Stimulated activated naive B cell treated with anti-CD40 and anti-IgM and Interleukin-4, amounts not matched to agents 10 μg/mL and 1 μg/mL and 100 μg/mL, for 72 hours (primary cell): ENCODE results near the gene CFAP20DC.
"Not testable (repeated sequence)": the region's sequence is repeated elsewhere in the genome, so short reads cannot be mapped to it uniquely, and the experiment has no call there.

Source experiments
- ATAC-seq, 2 donors: fragments of 150-1000 bp; cut with Tn5 transposase; replicated peaks; 2 replicates each; pipeline ENCODE4 v1.10.0; 2021; ENCODE audit warnings: moderate library complexity in 1 of 2
- DNase-seq: peaks from one replicate; pipeline ENCODE4 v3.0.0; 2021
- H3K27ac Mint-ChIP-seq: one replicate; pipeline ENCODE4 v1.8.0; 2022; ENCODE audit warnings: mild to moderate bottlenecking, mixed read lengths
- H3K27me3 Mint-ChIP-seq, 2 donors: one replicate each; pipeline ENCODE4 v1.8.0; 2022; ENCODE audit warnings: mixed read lengths in 2 of 2
- H3K36me3 Mint-ChIP-seq, 2 donors: one replicate each; pipeline ENCODE4 v1.8.0; 2022; ENCODE audit warnings: mixed read lengths in 2 of 2, mild to moderate bottlenecking in 1 of 2
- H3K4me1 Mint-ChIP-seq, 2 donors: one replicate each; pipeline ENCODE4 v1.8.0; 2022; ENCODE audit warnings: mixed read lengths in 2 of 2, mild to moderate bottlenecking in 1 of 2
- H3K4me3 Mint-ChIP-seq, 2 donors: one replicate each; pipeline ENCODE4 v1.8.0; 2022; ENCODE audit warnings: mild to moderate bottlenecking in 2 of 2, mixed read lengths in 2 of 2, moderate library complexity in 1 of 2
- H3K9me3 Mint-ChIP-seq, 2 donors: one replicate each; pipeline ENCODE4 v1.8.0; 2022; ENCODE audit warnings: mixed read lengths in 2 of 2, mild to moderate bottlenecking in 1 of 2

The CFAP20DC gene

DNA sequence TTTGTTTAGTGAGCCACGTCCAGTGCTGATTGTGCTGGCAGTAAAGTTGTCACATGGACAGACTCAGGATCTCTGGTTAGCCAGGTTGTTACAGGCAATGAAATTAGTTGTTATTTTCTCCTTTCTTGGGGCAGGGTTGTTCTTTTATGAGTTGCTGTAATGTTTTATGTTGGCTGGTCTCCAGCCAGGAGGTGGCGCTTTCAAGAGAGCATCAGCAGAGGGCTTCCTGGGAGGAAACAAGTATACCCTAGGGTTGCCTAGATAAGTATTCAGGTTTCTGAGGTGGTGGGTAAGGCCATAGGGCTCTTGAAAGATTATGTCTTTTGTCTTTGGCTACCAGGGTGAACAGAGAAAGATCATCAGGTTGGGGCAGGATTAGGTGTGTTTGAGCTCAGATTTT lies 14.5 kb upstream of the CFAP20DC start:
- no peaks in the 10 kb centered on the region for H3K36me3 Mint-ChIP-seq
- no peak overlapping the region for H3K27ac Mint-ChIP-seq
- DNase-seq (no peak), ATAC-seq (no peak)
- peaks cover 0 to 6% of the 10 kb centered on the region in 2 donors for H3K9me3 Mint-ChIP-seq
- H3K27me3 Mint-ChIP-seq, result peaks cover 15 to 18% of the 10 kb centered on the region in 2 donors
- H3K4me3 Mint-ChIP-seq, result no peak overlapping the region
- H3K4me1 Mint-ChIP-seq, result peaks cover 0 to 3% of the 10 kb centered on the region in 2 donors

DNA sequence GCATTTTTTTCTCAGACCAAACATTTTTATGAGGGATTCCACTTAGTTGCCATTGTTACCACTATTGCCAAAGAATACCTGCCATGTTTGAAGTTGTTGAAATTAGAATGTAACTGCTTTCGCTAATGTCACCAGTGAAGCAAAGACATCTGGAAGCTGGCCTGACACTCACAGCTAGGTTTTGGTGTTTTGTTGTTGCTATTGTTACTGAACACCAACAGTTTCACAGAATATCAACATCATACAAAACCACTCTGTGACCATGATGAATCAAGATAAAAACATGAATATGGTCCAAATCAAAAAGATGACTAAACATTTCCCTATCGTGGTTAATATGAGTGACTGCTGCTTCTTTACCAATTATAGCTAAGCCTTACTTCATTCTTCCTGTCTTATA lies 6.9 kb upstream of the CFAP20DC start:
- Mint-ChIP-seq H3K27ac (no peak overlapping the region), H3K4me1 (no peaks in the 10 kb centered on the region), H3K9me3 (no peaks in the 10 kb centered on the region), H3K36me3 (no peaks in the 10 kb centered on the region), H3K4me3 (no peak overlapping the region), H3K27me3 (no peaks in the 10 kb centered on the region)
- ATAC-seq (no peak), DNase-seq (no peak)

DNA sequence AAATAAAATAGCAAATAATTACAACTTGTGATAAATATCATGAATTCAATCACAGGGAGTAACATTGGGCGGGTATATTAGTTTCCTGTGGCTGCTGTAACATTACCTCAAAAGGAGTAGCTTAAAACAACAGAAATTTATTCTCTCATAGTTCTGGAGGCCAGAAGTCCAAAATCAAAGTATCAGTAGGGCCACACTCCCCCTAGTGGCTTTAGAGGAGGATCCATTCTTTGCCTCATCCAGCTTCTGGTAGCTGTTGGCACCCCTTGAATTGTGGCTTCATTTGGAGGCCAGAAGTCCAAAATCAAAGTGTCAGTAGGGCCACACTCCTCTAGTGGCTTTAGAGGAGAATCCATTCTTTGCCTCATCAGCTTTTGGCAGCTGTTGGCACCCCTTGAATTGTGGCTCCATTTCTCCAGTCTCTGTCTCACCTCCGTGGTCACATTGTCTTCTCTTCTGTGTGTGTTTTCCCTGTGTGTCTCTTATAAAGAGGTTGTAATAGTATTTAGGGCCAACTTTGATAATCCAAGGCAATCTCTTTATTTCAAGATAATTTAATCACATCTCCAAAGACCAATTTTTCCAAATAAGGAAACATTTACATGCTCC lies 3.1 kb upstream of the CFAP20DC start:
- Mint-ChIP-seq H3K36me3 (no peaks in the 10 kb centered on the region), H3K27ac (no peak overlapping the region), H3K27me3 (no peaks in the 10 kb centered on the region), H3K9me3 (no peaks in the 10 kb centered on the region), H3K4me3 (no peak overlapping the region), H3K4me1 (peaks cover 6 to 7% of the 10 kb centered on the region in 2 donors)
- no peak for DNase-seq
- ATAC-seq, result peak in 1 of 2 donors; percentile 22

DNA sequence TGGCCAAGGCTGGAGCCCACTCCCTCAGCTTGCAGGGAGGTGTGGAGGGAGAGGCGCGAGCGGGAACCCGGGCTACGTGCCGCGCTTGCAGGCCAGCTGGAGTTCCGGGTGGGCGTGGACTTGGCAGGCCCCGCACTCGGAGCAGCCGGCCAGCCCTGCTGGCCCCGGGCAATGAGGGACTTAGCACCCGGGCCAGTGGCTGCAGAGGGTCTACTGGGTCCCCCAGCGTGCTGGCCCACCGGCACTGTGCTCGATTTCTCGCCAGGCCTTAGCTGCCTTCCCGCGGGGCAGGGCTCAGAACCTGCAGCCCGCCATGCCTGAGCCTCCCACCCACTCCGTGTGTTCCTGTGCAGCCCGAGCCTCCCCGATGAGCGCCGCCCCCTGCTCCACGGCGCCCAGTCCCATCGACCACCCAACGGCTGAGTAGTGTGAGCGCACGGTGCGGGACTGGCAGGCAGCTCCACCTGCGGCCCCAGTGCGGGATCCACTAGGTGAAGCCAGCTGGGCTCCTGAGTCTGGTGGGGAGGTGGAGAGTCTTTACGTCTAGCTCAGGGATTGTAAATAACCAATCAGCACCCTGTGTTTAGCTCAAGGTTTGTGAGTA lies 1.1 kb upstream of the CFAP20DC start:
- H3K27ac Mint-ChIP-seq, result peak overlapping the region; percentile 31
- H3K27me3 Mint-ChIP-seq, DNase-seq, H3K36me3 Mint-ChIP-seq, H3K4me3 Mint-ChIP-seq, H3K9me3 Mint-ChIP-seq, H3K4me1 Mint-ChIP-seq, ATAC-seq: not testable (repeated sequence)

DNA sequence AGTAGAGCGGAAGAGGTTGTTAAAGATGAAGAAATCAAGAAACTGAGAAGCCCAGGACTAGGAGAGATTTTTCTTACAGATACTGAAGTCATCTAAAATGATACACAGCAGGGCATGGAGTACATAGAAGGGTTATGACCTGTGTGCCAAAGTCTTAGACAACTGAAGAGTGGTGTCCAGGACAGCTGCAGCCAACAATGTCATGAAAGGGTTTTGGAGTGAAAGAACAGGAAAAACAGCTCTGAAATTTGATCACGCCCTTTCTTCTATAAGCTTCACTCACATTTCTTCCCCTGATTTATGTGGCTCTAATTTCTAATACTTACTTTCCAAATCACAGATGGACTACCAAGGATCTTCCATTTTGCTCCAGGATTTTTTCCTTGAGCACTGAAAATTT lies 3.0 kb downstream of the CFAP20DC start:
- ATAC-seq (no peak), DNase-seq (no peak)
- Mint-ChIP-seq H3K4me3 (no peak overlapping the region), H3K27me3 (no peaks in the 10 kb centered on the region), H3K27ac (no peak overlapping the region), H3K36me3 (no peaks in the 10 kb centered on the region), H3K9me3 (no peaks in the 10 kb centered on the region), H3K4me1 (peaks cover 6 to 7% of the 10 kb centered on the region in 2 donors)

DNA sequence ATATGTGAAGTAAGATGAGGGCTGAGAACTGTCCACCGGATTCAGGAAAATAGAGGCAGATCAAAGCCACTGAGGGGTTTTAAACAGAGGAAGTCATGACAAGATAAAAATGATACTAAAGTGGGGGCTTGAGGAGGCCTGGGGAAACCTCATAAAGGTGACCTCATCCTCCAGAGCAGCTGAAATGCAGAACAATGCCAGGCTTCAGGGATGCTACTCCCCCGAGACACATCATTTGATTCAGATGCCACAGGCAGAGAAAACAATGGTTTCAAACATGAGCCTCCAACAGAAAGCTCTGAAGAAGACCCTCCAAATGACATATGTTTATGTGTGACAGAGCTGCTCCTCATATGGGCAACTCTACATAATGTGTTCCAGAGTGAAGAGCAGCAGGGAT lies 6.4 kb downstream of the CFAP20DC start:
- no peaks in the 10 kb centered on the region for H3K9me3 Mint-ChIP-seq
- no peaks in the 10 kb centered on the region for H3K4me1 Mint-ChIP-seq
- no peak overlapping the region for H3K27ac Mint-ChIP-seq
- H3K4me3 Mint-ChIP-seq, result no peak overlapping the region
- no peaks in the 10 kb centered on the region for H3K27me3 Mint-ChIP-seq
- H3K36me3 Mint-ChIP-seq, result no peaks in the 10 kb centered on the region
- DNase-seq (no peak), ATAC-seq (no peak)

DNA sequence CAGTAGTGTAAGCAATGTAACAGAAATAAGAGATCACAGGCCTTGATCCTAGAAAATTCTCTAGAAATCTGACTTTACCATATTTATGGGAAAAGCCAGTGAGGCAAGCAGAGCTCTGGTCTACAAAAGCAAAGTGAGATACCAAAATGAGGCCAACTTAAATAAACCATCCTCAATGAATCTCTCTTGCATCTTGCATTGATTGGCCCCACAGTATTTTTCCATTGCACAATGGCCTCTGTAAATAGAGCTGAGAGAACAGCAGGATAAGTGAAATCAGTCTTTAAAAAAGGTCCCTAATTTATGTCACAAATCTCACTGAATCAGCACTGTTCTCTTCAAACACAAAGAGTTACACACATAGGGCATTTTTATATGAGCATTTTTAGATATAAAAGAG lies 8.9 kb downstream of the CFAP20DC start:
- H3K9me3 Mint-ChIP-seq, result no peaks in the 10 kb centered on the region
- no peak for ATAC-seq
- H3K4me1 Mint-ChIP-seq, result no peaks in the 10 kb centered on the region
- H3K27me3 Mint-ChIP-seq, result no peaks in the 10 kb centered on the region
- no peak for DNase-seq
- no peaks in the 10 kb centered on the region for H3K36me3 Mint-ChIP-seq
- no peak overlapping the region for H3K27ac Mint-ChIP-seq
- H3K4me3 Mint-ChIP-seq, result no peak overlapping the region

DNA sequence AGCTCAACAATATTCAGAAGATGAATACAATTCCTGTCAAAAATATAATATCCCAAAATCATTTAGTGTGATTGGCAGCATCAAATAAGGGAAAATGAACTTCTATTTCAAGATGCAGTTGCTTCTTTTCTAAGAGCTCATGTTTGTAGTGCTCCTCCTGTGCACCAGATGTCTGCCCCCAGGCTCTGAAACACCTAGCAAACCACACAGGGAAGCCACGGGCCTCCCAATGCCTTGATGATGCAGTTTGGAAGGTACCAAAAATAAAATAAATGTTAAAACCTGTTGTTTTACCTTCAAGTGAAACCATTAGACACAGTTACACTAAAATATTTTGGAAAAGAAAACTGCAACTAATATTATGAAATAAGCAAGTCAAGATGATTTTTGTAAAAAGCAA lies 22.2 kb downstream of the CFAP20DC start:
- Mint-ChIP-seq H3K27me3 (no peaks in the 10 kb centered on the region), H3K4me1 (no peaks in the 10 kb centered on the region), H3K9me3 (no peaks in the 10 kb centered on the region), H3K36me3 (no peaks in the 10 kb centered on the region), H3K27ac (no peak overlapping the region), H3K4me3 (no peak overlapping the region)
- DNase-seq, result no peak
- ATAC-seq, result no peak

DNA sequence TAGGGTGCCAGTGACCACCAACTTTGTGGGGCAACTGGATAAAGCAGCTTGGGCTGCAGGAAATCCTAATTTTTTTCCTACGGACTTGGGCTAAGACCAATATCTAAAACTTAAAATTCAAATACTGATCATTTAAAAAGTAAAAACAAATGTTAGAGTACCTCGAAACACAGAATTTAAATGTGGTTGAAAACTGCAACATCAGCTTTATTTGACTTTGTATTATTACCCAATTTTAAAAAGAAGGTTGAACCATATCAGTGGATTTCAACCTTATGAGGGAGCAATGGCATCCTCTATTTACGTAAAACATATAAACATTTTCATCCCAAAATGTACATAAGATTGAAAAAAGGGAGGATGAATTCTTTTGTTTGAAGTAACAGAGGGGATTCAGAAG lies 26.2 kb downstream of the CFAP20DC start:
- Mint-ChIP-seq H3K27ac (no peak overlapping the region), H3K27me3 (no peaks in the 10 kb centered on the region), H3K9me3 (peaks cover 0 to 2% of the 10 kb centered on the region in 2 donors), H3K4me3 (no peak overlapping the region), H3K4me1 (no peaks in the 10 kb centered on the region), H3K36me3 (no peaks in the 10 kb centered on the region)
- ATAC-seq (no peak), DNase-seq (no peak)

DNA sequence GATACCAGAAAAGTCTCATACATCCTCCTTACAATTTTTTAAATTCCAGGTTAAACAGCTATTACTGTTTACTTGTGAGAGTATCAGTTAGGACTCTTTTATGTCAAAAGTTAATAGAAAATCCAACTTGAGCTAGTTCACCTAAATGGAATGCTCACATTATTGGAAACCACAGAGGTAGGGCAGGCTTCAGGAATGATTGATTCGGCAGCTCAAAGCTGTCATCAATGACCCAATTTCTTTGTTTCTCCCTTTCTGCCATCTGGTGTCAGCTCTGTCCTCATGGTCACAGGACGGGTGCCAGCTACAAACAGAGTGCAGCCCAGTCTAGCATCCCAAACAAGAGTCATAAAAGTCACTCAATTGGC lies 32.2 kb downstream of the CFAP20DC start:
- Mint-ChIP-seq H3K27ac (no peak overlapping the region), H3K27me3 (no peaks in the 10 kb centered on the region), H3K9me3 (peaks cover 0 to 2% of the 10 kb centered on the region in 2 donors), H3K4me1 (no peaks in the 10 kb centered on the region), H3K4me3 (no peak overlapping the region), H3K36me3 (no peaks in the 10 kb centered on the region)
- no peak for DNase-seq
- no peak for ATAC-seq

DNA sequence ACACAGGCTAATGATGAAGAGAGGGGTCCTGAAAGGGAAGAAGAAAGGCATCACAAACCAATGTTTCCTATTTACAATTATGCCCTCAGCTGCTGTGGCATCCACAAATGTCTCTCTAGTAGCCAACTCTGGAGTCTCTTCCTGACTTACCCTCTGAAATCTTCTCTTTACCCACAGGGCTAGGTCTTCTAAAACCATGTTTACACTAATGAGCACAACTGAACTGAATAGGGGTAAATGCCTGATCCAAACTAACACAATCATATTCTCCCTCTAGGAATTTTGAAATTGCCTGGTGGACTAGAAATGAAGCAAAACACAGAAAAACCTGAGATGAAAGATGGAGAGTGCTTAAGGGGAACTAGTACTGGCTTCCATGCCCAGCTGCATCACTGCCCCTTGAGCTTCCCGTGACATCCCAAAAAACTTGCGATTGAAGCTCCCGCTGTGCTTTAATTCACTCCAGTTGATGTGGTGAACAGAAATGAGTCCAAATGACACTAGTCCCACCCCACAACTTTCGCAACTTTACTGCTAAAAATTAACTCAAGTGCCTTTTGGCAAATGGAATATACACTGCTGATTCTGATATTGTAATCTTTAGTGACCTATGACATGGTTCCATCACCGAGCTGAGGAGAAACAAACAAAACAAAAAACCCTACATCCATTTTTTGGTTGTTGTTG lies 32.8 kb downstream of the CFAP20DC start:
- DNase-seq (no peak), ATAC-seq (no peak)
- Mint-ChIP-seq H3K36me3 (no peaks in the 10 kb centered on the region), H3K27ac (no peak overlapping the region), H3K27me3 (no peaks in the 10 kb centered on the region), H3K9me3 (peaks cover 0 to 2% of the 10 kb centered on the region in 2 donors), H3K4me1 (no peaks in the 10 kb centered on the region), H3K4me3 (no peak overlapping the region)

DNA sequence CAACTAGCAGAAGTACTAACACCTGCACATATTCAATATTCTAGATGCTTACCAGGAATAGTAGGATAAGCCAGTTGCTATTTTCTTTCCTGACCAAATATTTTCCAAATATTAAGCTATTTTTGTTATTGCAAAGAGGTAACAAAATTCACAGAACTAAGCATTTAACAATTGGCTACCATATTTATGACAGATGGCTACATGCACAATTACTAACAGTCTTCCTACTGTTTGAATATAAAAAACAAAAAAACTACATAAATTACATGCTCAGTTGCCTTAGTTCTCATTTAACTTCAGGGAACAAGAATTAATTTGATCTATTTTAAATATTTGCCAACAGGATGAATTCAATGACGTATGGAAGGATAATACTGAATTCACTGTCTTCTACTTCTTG lies 36.2 kb downstream of the CFAP20DC start:
- Mint-ChIP-seq H3K9me3 (peaks cover 3 to 9% of the 10 kb centered on the region in 2 donors), H3K27ac (no peak overlapping the region), H3K36me3 (peaks cover 0 to 2% of the 10 kb centered on the region in 2 donors), H3K4me1 (no peaks in the 10 kb centered on the region), H3K4me3 (no peak overlapping the region), H3K27me3 (no peaks in the 10 kb centered on the region)
- ATAC-seq, result no peak
- no peak for DNase-seq

DNA sequence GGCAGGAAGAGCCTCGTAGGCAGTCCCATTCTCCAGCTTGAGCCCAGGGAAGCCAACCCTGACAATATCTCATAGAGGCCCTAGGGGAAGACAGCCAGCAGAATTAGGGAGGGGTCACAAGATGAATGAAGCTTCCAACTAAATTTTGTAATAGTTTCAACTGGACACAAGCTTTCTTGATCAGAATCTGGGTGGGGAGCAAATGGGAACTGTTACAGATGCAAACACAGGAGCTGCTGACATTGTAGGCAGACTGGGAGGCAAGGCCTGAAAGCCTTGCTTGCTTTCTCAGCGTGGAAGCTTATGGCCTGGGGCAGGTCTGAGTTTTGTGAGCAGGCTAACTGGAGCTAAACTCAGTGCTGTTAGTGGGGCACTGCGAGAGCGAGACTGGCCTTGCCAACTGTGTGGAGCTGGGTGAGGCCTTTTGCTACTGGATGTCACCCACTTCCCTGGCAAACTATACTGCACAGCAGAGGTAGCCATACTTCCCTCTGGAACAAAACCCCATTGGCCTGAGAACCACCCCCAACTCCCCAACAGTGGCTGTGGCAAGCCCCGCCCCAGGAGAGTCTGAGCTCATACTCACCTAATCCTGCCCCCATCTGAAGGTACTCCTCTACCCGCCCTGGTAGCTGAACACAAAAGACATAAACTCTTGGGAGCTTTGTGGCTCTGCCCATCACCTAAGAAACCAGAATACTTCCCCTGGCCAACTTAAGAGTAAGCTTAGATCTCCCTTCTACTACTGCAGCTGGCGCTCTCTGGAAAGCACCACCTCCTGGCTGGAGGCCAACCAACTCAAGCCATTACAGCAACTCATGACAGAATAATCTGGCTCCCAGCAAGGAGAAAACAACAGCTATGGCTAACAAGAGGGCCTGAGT lies 42.9 kb downstream of the CFAP20DC start:
- H3K9me3 Mint-ChIP-seq, result peaks cover 3 to 14% of the 10 kb centered on the region in 2 donors
- peaks cover 2 to 3% of the 10 kb centered on the region in 2 donors for H3K36me3 Mint-ChIP-seq
- no peak for ATAC-seq
- no peak for DNase-seq
- no peaks in the 10 kb centered on the region for H3K4me1 Mint-ChIP-seq
- no peak overlapping the region for H3K4me3 Mint-ChIP-seq
- peak overlapping the region; percentile 10 for H3K27ac Mint-ChIP-seq
- H3K27me3 Mint-ChIP-seq, result no peaks in the 10 kb centered on the region

DNA sequence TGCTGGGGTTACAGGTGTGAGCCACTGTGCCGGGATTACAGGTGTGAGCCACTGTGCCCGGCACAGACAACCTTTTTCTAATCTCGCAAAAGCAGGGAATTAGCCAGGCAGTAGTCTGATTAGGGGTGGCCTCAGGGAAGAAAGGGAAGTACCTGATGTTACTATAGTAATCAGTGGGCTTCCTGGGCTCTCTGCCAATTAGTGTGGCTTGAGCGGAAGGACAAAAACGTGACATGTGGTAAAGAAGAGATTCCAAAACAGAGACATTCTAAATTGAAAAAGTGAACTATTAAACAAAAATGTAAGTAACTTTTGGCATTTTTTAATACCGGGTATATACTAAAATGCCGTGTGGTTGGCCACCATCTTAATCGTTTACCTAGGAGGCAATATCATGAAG lies 48.1 kb downstream of the CFAP20DC start:
- Mint-ChIP-seq H3K36me3 (peaks cover 0 to 3% of the 10 kb centered on the region in 2 donors), H3K27me3 (no peaks in the 10 kb centered on the region), H3K9me3 (peaks cover 0 to 2% of the 10 kb centered on the region in 2 donors), H3K4me3 (peak overlapping the region in 1 of 2 donors; percentile 56), H3K27ac (peak overlapping the region; percentile 80), H3K4me1 (peaks cover 5 to 11% of the 10 kb centered on the region in 2 donors)
- ATAC-seq, result peak in 1 of 2 donors; percentile 22
- no peak for DNase-seq
